GM19324 (cell line): ENCODE results near the gene ARHGEF10L.
"Not testable (repeated sequence)": the region's sequence is repeated elsewhere in the genome, so short reads cannot be mapped to it uniquely, and the experiment has no call there.

Experiments used
- ATAC-seq: cut with Tn5 transposase; IDR thresholded peaks from one replicate; pipeline ENCODE4 v1.9.1; 2021; ENCODE audit warnings: mild to moderate bottlenecking, moderate library complexity; ENCODE audit not compliant: unreplicated experiment, low FRiP score

ARHGEF10L gene

DNA sequence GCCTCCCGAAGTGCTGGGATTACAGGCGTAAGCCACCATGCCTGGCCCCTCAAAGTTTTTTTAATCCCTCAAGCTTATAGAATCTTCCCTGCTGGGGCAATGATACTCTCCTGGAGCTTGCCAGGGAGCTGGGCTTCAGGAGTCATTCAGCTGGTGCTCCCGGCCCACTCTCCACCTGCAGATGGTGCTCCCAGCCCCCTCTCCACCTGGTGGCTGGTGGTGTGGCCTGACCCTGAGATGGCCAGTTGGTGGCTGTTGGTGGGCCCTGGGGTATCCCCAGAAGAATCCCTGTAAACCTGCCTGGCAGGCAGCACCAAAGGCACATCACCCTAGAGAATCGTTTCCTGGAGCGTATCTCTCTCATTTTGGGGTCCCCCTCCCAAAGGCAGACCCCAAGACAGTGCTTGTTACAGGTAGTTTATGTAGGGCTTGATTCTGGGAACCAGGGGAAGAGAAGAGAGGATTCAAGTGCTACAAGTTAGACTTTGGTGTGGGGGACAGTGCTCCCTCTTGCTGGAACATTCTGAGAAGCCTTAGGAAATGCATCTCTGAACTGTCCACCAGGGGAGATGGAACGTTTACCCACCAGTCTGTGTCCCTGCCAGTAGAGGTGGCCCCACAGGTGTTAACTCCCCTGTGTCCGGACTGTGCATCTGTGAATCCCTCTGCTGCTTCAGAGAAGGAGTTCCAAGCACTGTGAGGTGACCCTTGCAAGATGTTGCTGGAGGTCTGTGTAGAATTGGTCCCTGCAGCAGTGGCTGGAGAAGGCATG, 186.5 kb downstream of the ARHGEF10L start:
- ATAC-seq = no peak

DNA sequence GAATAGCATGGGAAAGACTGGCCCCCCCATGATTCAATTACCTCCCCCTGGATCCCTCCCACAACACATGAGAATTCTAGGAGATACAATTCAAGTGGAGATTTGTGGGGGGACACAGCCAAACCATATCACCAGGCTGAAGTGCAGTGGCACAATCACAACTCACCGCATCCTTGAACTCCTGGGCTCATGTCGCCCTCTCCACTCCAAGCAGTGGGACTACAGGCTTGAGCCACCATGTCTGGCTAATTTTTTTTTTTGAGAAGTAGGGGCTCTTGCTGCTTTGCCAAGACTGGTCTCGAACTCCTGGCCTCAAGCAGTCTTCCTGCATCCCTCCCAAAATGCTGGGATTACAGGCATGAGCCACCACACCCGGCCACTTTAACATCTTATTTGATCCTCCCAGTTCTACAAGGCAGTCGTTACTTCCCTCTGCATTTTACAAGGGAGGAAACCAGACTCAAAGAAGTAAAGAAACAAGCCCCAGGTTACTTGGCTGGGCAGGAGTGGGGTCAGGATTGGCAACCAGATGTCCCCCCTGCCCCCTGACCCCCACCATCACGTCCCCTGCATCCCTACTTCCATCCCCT, 188.7 kb downstream of the ARHGEF10L start:
- ATAC-seq = no peak

GRCh38 chr1:17729248-17729647, 189.8 kb downstream of the ARHGEF10L start:
- ATAC-seq = no peak

DNA sequence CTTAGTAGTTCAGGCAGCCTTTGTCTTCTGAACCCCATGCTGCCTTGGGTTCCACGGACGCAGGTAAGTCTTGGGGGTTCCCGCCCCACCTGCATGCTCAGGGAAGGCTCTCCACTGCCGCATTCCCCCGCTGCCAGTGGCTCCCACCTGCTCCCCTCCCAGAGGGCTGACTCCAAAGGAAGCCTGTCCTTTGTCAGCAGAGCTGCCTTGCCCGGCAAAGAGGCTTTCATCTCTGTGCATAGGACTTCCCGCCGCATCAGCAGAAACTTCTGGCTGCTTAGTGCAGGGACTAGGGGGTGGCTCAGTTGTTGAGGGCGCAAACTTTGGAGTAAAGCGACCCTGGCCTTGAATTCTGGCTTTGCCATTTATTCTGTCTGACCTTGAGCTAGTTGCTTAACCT, 190.4 kb downstream of the ARHGEF10L start:
- no peak for ATAC-seq

DNA sequence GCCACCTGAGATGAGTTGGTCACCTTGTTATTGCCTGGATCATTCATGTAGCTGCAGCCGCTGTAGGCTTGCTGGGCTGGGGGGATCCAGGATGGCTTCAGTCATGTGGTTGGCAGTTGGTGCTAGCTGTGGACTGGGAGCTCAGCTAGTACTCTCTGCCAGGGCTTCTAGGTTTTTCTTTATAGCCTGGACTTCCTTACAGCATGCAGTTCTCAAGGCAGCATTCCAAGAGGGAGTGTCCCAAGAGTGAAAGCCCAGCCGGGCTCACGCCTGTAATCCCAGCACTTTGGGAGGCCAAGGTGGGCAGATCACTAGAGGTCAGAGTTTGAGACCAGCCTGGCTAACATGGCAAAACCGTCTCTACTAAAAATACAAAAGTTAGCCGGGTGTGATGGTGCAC, 192.0 kb downstream of the ARHGEF10L start:
- ATAC-seq = no peak

DNA sequence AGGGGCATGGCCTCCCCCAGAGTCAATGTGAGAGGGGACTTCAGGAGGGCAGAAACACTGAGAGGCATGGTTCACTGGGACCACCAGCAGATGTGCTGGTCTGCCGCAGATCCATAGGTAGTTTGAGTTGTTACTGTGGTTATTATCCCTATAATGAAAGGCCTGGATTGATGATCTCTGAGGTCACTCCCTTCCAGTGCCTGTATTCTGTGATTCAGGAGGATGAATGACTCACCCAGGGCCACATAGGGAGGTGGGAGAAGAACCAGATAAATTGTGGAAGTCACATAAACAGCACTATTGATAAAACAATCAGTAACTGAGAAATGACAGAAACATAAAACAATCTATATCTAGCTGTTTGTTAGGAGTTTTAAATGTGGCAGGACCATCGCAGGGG, 193.0 kb downstream of the ARHGEF10L start:
- no peak for ATAC-seq

- no peak for ATAC-seq
Measured at GRCh38 chr1:17733661-17734060, 194.2 kb downstream of the ARHGEF10L start.

DNA sequence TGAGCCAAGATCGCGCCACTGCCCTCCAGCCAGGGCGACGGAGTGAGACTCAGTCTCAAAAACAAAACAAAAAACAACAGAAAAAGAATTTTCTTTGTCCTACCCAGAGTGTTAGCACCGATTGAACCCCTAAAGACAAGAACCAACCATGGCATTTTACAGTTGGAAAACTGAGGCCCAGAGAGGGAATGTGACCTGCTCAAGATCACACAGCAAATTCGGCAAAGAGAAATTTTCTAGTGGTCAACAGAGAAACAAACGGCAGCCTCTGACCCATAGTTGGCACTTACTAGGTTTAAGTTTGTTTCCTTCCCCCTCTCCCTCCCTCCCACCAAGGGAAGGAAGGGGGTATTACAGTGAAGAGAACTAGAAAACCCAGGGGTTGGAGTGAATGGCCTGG, 195.1 kb downstream of the ARHGEF10L start:
- no peak for ATAC-seq

GRCh38 chr1:17735348-17735747, 195.8 kb downstream of the ARHGEF10L start:
- no peak for ATAC-seq

- no peak for ATAC-seq
Measured at GRCh38 chr1:17735793-17736192, 196.3 kb downstream of the ARHGEF10L start.

DNA sequence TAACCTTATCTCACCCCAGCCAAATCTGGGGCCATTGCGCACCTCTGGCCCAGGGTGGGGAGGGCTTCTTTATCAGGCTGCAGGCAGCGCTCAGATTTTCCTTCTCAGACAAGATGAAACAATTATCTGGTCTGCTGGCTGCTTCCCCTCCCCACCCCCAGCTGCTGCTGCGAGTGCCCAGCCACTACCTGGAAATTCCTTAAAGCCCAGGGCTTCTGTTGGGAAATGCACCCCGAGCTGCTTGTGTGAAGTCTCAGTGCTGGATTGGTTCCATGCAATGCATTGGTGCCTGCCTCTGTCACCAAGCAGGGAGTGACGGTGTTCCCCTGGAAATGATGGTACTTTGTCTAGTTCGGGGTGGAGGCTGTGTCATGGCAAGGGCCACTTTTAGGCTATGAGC, 197.1 kb downstream of the ARHGEF10L start:
- no peak for ATAC-seq

DNA sequence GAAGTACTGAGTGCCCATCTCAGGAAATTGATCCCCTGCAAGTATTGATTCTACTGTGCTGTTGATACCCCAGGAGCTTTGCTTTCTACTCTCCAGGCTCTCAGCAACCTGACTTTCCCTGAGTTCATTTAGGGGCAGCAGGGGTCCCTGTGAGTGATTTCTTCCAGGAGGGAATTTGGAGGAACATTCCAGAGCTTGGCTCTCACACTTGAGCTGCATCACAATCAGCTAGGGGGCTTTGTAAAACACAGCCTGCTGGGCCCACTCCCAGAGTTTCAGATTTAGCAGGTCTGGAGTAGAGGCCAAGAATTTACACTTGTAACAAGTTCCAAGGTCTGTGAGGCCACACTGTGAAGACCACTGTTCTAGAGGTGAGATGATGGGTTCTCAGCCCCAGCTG, 199.6 kb downstream of the ARHGEF10L start:
- no peak for ATAC-seq

DNA sequence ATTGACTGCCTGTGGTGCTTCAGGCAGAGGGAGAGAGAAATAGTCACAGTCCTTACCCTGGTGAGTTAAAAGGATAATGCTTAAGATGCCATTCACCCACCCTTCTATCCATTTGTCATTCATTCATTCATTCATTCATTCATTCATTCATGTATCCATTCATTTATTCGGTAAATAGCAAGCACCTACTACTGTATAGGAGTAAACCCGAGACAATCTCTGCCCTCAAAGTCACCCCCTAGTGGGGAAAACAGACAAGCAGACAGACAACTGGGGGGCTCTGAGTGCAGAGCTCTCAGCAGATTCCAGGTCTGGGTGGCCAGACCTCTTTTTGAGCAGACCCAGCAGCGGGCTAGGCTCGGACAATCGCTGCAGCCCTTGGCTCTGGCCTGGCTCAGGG, 201.6 kb downstream of the ARHGEF10L start:
- no peak for ATAC-seq

DNA sequence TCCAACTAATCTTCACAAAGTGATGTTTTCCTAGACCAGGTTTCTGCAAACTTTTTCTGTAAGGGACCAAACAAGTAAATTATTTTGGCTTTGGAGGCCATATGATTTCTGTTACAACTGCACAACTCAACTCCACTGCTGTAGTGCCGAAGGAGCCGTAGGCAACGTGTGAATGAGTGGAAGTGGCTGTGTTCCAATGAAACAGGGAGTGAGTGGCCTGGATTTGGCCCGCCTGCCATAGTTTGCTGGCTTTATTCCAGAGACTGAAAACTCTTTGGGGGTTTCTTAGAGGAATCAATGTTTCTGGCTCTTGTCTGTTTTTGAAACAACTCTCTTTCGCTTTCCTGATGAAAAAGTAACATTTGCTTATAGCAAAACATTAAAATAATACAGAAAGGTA, 203.1 kb downstream of the ARHGEF10L start:
- no peak for ATAC-seq

DNA sequence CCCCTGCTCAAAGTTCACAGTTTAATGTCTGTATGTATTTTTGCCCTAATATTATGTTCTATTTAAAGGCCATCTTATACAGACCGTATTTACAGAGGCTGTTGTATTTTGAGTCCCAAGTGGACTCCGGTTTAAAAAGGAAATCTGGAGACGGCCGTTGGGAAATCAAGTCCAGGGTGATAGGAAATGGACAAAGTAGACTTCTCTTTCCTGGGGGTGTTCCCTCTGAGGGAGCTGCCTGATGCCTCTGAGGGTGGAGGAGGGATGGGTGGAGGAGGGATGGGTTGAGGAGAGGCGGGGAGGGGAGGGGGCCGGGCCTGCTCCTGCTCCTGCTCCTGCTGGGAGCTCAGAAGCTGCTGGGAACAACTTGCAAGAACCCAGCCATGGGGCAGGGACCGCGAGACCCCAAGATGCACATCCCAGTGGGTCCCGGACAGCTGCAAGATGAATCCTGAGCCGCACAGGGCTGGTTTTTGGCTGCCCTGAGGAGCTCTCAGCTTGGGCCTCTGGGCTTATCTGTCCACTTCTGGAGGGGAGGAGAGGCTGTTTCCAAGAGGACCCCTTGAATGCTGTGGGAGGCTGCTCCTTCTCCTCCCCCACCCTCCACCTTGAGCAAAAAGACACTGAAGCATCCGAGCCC, 203.6 kb downstream of the ARHGEF10L start:
- no peak for ATAC-seq

DNA sequence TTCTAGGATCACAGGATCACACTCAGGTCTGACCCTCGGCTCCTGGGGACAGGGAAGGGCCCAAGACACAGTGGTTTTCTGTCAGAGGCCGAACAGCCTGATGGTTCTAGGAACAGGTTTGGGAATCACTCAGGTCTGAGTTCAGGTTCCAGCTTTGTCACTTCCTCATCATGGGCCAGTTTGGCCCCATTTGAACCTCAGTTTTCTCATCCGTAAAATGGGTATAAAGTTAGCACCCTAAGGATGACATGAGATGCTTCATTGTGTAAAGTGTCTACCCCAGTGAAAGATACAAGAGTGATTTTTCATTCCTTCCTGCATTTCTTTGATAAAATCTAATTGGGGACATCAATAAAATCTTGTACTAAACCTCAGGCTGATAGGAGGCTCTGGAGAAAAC, 204.4 kb downstream of the ARHGEF10L start:
- no peak for ATAC-seq

DNA sequence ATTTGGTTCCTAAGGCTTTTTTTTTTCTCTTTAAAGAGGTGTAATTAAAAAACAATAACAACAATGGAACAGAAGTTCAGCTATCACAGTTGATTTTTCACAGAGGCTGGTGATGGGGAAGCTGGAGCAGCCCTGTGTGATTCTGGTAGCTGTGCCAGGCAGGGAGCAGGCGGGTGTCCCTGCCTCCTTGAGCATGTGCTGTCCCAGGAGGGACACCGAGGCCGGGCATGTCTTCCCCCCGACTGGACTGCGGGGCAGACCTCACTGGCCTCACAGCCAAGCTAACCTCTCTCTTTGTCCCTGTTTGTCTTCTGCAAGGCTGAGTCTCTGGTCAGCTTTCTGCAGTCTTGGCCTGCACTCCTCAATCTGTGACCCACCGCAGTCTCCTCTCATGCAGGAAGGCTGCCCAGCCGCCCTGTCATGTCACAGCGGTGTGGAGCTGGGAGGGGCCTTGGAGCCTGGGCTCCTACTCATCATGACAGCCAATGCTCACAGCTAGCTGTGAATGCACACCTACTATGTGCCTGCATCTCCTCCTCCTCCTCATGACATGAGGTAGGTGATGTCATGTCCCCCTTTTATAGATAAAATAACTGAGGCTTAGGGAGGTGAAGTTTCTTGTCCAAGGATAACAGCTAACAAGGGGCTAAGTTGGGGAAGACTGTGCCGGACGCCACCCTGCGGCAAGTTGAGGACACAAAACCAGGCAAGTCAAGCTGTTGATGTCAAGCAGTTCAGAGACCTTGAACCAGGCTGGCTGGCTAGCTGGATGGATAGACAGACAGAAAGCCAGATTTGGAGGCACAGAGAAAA, 205.4 kb downstream of the ARHGEF10L start:
- ATAC-seq = no peak

GRCh38 chr1:17745479-17745955, 206.0 kb downstream of the ARHGEF10L start:
- ATAC-seq = no peak

GRCh38 chr1:17746281-17746680, 206.8 kb downstream of the ARHGEF10L start:
- not testable (repeated sequence) for ATAC-seq

GRCh38 chr1:17746920-17747319, 207.4 kb downstream of the ARHGEF10L start:
- ATAC-seq = no peak
